NK-92 (cell line): ENCODE results near the gene LETM1.

Experiments used
- DNase-seq: peaks from one replicate; lab custom pipeline; 2025; ENCODE audit not compliant: unreplicated experiment; lab: John Stamatoyannopoulos, UW

The LETM1 gene

DNA sequence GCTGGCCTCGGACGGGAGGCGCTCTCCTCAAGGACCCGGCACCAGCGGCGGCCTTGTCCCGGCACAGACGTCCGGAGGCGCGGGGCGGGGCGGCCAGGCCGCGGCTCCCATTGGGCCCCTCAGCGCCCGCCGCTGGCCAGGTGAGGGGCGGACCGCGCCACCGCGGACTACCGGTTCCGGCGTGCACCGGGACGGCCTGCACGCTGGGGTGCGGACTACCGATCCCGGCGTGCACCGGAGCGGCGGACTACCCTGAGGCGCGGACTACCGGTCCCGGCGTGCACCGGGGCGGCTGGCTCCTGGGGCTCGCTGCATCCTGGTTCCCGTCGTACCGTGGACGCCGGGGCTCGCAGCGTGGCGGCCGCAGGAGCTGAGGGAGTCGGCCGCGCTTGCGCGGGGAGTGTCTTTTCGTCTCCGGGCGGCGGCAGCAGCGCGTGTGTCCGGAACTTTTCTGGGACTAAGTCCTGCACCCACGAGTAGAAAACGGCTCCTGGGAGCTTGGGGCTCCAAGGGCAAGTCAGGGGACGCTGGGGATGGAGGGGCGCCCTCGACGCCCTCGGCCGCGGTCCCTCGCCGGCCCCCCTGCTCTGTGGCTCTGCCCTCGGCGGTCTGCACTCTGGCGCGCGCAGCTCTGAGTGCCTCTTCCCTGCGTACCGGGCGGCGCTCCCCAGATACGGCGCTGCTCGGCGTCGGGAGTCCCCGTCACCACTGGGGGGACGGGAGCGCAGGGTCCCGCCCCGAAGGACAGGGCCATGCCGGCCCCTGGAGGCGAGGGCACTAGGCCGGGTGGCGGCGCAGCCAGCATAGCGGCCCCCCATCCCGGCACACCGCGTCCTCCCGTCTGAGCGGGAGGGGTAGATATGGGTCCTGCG lies at the start of gene LETM1:
Gene LETM1, minus strand, starts transcription at position 86 of the 872 bp plus-strand sequence. CDS start 206 bp downstream, outside the sequence.
- DNase-seq, result peak; percentile 42

DNA sequence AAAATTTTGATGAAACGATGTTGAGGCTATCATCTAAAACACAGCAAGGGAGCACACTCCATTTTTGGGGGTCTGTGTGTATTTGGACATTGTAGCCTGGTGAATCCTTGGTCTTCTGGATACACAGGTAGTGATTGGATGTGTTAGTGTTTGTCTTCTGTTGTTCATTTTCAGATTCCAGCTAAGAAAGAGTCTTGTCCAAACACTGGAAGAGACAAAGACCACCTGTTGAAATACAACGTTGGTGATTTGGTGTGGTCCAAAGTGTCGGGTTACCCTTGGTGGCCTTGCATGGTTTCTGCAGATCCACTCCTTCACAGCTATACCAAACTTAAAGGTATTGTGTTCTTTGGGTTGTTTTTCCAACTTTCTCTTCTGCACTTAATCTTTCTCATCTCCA lies 48.1 kb upstream of the LETM1 start:
- no peak for DNase-seq

DNA sequence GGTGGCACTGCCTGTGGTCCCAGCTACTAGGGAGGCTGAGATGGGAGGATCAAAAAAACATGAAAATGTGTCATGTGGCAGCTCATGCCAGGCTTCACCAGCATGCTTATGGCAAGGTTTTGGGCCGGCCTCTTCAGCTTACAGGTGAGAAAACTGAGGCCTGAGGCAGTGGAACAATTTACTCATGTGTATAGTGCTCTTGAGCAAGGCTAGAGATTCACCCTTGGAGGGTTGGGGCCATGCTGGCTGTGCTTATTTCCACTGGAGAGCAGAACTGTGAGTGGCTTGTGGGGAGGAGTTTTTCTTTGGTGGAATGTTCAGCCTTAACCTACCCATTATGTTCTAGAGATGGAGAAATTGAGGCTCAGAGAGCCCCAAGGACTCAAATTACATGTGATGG lies 47.1 kb upstream of the LETM1 start:
- DNase-seq, result no peak

DNA sequence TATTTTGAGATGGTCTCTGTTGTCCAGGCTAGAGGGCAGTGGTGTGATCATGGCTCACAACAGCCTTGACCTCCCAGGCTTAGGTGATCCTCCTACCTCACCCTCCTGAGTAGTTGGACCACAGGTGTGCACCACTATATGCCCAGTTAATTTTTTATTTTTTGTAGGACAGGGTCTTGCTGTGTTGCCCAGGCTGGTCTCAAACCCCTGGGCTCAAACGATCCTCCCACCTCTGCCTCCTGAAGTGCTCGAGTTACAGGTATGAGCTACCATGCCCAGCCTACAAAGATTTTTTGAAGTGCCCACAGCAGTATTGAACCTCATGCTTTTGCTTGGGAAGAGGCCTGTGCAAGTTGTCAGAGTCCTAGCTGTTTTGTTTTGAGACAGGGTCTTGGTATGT lies 46.3 kb upstream of the LETM1 start:
- DNase-seq, result no peak

DNA sequence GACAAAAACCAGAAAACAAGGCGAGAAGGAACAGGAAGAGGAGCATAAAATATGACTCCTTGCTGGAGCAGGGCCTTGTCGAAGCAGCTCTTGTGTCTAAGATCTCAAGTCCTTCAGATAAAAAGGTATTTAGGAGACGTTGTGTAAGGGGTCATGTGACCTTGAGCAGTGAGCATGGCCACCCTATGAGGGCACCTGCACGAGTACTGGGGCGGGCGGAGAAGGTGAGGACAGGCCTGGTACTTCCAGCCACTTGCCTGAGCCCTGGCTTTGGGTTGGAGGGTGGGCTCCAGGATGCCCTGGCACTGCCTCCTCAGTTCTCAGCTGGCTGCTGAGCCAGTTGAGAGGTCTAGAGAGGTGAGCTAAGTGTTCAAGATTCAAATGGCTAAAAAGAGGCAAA lies 45.2 kb upstream of the LETM1 start:
- no peak for DNase-seq

DNA sequence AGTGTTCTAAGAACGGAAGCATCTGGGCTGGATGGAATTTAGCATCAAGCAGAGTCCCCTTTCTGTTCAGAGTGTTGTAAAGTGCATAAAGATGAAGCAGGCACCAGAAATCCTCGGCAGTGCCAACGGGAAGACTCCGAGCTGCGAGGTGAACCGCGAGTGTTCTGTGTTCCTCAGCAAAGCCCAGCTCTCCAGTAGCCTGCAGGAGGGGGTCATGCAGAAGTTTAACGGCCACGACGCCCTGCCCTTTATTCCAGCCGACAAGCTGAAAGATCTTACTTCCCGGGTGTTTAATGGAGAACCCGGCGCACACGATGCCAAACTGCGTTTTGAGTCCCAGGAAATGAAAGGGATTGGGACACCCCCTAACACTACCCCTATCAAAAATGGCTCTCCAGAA lies 44.7 kb upstream of the LETM1 start:
- no peak for DNase-seq

DNA sequence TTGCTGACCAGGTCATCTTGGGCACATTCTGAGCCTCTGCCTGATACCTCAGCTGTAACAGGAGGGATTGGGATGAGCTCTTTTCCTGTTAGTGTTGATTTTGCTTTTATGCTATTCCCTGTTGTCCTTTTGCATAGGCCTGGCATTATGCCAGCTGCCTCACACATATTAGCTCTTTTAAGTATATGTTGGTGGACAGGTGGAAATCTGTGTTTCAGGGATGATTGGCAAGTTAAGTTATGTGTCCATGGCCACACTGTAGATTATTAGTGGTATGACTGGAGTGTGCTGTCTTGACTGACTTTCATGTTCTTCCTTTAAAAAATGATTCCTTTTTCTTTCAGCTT lies 44.1 kb upstream of the LETM1 start:
- DNase-seq, result no peak

DNA sequence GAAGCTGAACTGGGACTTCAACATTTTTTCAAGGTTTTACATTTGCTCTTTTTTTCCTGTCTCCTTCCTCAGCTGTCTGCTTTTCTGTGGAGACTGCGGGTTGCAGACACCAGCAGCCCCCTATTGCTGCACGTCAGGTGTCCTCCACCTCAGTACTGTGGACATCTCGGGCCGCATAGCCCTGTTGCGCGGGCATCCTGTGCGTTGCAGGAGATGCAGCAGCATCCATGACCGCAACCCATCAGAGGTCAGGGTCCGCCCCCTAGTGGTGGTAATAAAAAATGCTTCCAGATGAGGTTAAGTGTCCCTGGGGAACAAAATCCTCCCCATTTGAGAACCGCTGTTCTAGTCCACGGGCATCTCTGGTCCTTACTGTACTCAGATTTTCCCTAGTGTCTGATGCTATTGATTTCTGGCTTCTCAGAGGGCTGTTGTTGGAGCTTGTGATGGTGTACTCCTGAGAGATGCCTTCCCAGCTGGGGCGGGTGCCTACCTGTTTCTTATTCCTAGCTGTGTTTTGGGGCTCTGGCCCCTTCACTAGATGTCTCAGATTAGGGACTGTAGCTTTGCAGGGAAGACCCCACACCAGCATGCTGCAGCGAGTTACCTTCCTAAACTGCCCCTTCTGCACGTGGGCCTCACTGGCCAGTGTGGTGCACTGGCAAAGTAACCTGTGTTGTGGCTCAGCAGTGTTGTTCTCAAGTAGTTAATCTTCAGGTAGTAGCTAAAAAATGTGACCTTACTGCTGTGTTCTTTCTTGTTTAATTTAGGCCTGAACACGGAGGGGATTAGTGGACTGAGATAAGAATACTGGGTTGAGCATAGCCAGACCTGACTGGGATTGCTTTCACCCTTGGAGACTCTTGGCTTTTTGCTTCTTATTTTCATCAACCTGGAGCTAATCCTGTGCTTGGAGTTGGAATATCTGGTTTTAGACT lies 43.5 kb upstream of the LETM1 start:
- DNase-seq, result no peak

DNA sequence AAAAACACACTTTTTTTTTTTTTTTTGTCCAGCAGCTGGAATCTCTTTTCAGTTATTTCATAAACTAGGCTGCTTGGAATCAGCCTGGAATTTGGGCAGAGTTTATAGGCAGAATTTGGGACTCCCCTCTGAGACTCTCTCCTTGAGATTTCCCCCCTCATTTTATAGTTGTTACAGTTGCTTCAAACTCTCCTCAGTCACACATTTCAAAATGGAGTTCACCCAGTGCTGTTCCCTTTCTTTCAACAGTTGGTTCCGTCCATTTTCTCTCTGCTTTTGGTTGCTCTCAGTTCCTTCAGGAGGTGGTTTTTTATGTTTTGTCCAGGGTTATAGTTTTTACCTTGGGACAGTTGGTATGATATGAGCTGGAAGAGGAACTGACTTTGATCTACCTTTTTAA lies 42.7 kb upstream of the LETM1 start:
- DNase-seq, result no peak

DNA sequence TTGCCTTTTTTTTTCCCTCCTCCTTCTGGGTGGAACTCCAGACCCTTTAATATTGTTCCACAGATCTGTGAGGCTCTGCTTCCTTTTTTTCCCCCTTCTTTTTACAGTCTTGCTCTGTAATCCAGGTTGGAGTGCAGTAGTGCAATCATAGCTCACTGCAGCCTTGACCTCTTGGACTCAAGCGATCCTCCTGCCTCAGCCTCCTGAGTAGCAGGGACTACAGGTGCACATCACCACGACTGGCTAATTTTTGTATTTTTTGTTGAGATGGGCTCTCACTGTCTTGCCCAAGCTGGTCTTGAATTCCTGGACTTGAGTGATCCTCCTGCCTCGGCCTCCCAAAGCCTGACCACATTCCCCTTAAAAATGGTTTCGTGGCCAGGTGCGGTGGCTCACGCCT lies 42.1 kb upstream of the LETM1 start:
- no peak for DNase-seq

DNA sequence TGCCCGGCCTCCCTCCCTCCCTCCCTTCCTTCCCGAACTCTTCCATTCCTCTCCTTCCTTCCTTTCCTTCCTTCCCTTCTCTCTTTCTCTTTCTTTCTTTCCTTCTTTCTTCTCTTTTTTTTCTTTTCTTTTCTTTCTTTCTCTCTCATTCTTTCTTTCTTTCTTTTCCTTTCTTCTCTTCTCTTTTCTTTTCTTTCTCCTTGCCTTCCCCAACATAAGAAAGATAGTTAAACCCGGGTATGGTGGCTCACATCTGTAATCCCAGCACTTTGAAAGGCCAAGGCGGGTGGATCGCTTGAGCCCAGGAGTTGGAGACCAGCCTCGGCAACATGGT lies 40.7 kb upstream of the LETM1 start:
- no peak for DNase-seq

DNA sequence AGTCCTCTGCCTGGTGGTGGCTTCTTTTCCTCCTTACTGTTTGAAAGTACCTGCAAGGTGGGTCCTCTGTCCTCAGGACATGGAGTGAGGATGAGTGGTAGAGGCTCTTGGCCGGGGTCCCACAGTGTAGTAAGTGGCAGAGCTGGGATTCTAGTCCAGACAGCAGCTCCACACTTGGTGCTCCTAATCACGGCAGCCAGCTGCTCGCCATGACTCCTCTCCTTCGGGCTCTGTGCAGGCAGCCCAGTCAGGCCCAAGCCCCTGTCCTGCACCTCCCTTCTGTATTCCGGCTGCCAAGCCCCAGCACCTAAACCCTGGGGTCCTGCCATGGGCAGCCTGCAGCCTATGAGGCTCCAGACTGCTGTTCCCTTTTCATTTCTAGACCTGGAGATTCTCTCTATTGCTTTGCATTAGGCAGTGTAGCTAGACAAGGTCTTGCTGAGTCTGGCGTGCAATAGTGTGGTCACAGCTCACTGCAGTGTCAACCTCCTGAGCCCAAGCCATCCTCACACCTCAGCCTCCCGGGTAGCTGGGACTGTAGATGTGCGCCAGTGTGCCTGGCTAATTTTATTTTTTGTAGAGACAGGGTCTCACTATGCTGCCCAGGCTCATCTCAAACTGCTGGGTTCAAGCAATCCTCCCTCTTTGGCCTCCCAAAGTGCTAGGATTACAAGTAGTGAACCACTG lies 40.2 kb upstream of the LETM1 start:
- DNase-seq, result no peak

DNA sequence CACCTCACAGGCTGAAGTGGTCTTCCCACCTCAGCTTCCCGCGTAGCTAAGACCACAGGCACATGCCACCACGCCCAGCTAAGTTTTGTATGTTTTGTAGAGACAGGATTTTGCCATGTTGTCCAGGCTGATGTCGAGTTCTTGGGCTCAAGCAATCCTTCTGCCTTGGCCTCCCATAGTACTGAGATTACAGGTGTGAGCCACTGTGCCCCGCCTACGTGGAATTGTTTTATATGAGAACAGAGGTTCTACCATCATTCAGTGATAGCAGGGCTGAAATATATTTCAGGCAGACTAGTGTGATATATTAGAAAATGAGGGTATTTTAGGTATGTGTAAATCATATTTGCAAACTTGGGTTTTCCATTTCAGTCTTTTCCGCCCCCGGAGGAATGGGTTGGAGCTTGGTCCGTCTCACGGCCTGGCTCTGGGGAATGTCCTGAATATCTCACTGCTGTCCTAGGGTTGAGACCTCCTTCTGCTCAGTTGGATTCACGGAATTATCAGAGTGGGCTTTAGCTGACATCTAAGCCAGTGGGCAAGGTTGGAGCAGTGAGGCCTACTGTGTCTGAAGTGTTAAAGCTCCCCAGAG lies 35.1 kb upstream of the LETM1 start:
- DNase-seq, result no peak

DNA sequence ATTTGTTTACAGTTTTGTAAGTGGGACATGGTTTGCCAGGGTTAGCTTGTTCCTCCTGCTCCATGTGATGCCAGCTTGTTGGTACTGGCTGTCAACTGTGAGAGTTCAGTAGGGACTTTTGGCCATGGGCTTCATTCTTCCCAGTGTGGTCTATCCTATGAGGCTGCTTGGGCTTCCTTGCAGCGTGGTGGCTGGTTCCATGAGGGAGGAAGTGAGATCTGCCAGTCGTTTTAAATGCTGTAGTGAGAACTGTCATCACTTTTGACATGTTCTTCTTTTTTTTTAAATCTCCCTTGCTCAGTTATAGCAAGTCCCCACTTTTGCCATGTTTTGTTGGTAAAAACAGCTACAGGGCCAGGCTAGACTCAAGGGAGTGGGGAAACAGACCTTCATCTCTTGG lies 31.1 kb upstream of the LETM1 start:
- DNase-seq, result no peak

DNA sequence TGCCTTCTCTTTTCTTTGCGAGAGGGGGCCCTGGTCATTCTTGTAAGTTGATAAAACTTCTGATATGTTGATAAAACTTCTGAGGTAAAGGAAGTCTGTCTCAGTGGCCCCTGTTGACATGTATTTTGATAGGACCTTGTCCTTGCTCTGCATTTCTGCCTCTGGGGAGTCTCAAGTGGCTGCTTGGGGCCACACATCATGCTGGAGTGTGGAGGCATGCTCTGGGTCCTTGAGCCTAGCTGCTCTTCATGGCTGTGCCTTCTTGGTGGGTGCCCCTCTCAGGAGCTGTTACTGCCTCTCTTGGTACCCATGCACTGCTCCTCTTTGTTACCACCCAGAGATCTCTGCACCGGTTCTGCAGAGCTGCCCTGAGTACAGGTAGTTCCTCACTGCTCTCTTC lies 29.5 kb upstream of the LETM1 start:
- DNase-seq, result no peak

DNA sequence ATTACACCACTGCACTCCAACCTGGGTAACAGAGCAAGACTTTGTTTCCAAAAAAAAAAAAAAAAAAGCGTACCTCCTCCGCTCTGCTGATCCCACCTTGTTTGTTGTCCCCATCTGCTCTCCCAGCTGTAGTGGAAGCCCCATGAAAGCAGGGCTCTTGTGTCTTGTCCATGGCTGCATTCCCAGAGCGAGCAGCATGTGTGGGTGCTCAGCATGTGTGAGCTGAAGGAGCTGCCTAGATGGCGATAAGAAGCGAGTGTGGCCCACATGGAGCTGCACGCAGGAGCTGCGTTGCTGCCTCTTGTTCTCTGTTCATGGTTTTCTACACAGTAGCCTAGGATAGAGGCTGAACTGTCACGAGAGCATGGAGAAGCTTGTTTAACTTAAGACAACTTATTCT lies 27.6 kb upstream of the LETM1 start:
- DNase-seq, result no peak

DNA sequence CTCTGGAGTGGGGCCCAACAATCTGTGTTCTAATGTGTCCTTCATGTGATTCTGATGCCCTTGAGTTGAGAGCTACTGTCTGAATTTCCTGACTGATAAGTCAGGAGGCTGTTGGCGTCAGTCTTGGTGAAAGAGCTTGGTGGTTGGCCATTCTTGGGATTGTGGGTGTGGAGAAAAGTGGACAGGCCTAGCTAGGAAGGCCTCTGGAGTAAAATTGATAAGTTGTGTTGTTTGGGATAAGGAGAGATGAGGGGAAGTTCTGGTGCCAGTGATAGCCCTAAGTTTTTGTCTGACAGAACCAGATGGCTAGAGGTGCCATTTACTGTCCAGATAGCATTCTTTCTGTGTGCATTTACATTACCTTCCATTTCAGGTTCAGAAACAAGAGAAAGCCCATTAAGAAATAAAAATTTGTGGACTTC lies 26.9 kb upstream of the LETM1 start:
- no peak for DNase-seq

DNA sequence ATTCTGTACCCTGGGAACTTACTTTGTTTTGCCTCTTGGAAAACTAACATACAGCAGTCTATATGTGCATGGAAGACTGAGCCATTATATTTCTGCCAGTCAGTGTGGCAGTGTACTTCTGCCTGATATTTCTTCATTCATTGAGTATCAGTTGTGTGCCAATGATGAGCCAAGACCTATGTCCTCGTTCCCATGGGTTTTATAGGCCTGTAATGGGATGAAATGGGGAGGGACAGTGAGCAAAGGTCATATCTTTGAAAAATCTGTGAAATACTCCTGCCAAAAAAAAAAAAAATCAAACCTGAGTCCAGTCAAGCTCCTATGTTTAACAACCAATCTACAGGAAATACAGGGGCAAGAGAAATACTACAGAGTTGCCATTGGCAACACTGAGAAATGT lies 24.4 kb upstream of the LETM1 start:
- DNase-seq, result no peak

DNA sequence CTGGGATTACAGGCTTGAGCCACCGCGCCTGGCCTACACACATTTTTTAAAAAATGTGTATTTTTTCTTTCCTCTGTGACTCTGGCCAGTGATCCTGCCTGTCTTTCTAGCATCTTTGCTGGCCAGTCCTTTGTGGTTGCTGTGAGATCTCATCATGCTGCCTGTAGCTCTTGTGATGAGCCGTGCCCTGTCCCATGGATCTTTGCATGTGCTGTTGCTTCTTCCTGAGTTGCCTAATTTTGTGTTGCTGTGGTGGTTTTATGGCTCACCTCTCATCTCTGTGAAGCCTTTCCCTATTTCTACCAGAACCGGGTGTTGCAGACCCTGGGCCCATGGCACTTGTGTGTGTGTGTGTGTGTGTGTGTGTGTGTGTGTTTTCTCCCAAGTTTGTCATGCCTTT lies 23.5 kb upstream of the LETM1 start:
- DNase-seq, result no peak

DNA sequence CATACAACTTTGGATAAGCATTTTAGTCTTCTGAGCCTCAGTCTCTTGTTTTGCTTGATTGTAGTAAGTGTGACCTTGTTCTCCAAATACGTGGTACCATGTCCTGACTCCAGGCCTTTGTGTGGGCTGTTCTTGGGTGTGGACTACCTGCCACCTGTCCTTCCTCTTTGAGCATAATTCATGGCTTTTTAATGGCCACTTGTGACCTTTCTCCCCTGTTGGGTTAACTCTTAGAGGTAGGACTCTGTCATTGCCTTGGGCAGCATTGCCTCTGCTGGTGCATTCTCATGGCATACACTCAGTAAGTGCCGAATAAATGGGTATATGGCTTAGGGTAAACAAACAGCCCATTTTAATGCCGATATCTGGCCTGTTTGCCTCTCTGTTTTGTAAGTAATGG lies 18.2 kb upstream of the LETM1 start:
- no peak for DNase-seq

DNA sequence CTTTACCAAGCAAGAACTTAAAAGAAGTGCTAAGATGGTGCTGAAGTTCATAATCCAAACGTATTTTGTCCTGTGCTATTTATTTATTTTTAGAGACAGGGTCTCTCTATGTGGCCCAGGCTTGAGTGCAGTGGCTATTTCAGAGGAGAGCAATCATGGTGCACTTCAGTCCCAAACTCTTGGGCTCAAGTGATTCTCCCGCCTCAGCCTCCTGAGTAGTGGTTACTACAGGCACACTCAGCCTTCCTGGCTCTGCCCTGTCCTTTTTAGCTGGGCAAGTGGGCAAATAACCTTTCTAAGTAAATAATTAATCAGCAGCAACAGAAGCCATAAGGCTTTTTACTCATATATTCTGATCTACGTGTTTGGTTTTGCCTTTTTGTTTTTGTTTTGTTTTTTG lies 17.8 kb upstream of the LETM1 start:
- no peak for DNase-seq
